K562 (cell line): Measurements from ENCODE around the gene BSN. TPM values are rescaled to one million over a fixed set of nuclear protein-coding genes. Genes with fewer than 3 reads are reported as not detected.

Source experiments
- ATAC-seq: fragments of 200-7000 bp; cut with Tn5 transposase; 3 replicates; pipeline ENCODE4 v1.9.1; 2020; ENCODE audit warnings: moderate library complexity
- BruUV-seq: library from RNA; stranded (reverse); fragments of 400-500 nt; replicated peaks from 2 replicates; lab custom pipeline; 2021; lab: Mats Ljungman, UMichigan
- CTCF ChIA-PET: fragments of 300-600 bp; formaldehyde crosslinking; extraction: SDS; loops from one replicate; lab custom pipeline; 2021; ENCODE audit warnings: low intra/inter-chr PET ratio; lab: Yijun Ruan, JAX
- POLR2A ChIA-PET: fragments of 300-600, 350-650 bp; sonication (Branson Sonifier 250); formaldehyde crosslinking; extraction: SDS; loops from one replicate; lab custom pipeline; 2021; ENCODE audit warnings: antibody characterized with exemption, inconsistent platforms; lab: Yijun Ruan, JAX
- DNase-seq, 4 experiments: peaks; one replicate each; pipeline versions ENCODE4 v3.0.0 to v3.0.0-alpha.2; 2011 to 2018; ENCODE audit warnings: low spot score in 3 of 4, mixed read lengths in 3 of 4; ENCODE audit errors: extremely low read depth in 1 of 4
- FAIRE-seq: peaks from 2 replicates; lab custom pipeline; 2011; peaks lifted over from hg19 to GRCh38; lab: Jason Lieb, UNC
- H2AFZ ChIP-seq: 2 replicates; pipeline ENCODE4 v1.6.0; 2011; ENCODE audit warnings: low read depth, low read length, control low read depth, inconsistent platforms
- H3K27ac ChIP-seq: fragments of 200-600 bp; 3 replicates; pipeline ENCODE4 v1.8.0; 2011; ENCODE audit warnings: low read depth, mild to moderate bottlenecking, control low read depth, inconsistent platforms, low read length, moderate library complexity, mixed read lengths; ENCODE audit errors: extremely low read depth
- H3K27me3 ChIP-seq, 2 experiments: fragments of 300-600 bp in 1 of 2; 2 replicates in 1 of 2; 3 replicates in 1 of 2; pipeline versions ENCODE4 v1.6.0 to v1.8.0; 2011; ENCODE audit warnings: inconsistent platforms in 2 of 2, low read length in 2 of 2, mild to moderate bottlenecking in 1 of 2, mixed read lengths in 1 of 2, moderate library complexity in 1 of 2; ENCODE audit not compliant: control insufficient read depth in 2 of 2, insufficient read depth in 2 of 2
- H3K36me3 ChIP-seq: fragments of 300-600 bp; 3 replicates; pipeline ENCODE4 v1.8.0; 2011; ENCODE audit warnings: mild to moderate bottlenecking, low read length, inconsistent platforms; ENCODE audit not compliant: control insufficient read depth, insufficient read depth
- H3K4me1 ChIP-seq, 2 experiments: fragments of 200-600 bp in 1 of 2; replicated peaks in 1 of 2; 2 replicates in 1 of 2; 3 replicates in 1 of 2; pipeline versions ENCODE4 v1.5.1 to v1.8.0; 2011; ENCODE audit warnings: inconsistent platforms in 2 of 2, low read length in 2 of 2, mild to moderate bottlenecking in 1 of 2, mixed read lengths in 1 of 2, moderate library complexity in 1 of 2; ENCODE audit not compliant: control insufficient read depth in 2 of 2, insufficient read depth in 2 of 2
- H3K4me2 ChIP-seq: 2 replicates; pipeline ENCODE4 v1.6.1; 2011; ENCODE audit warnings: low read length, control low read depth, inconsistent platforms, mixed read lengths; ENCODE audit not compliant: insufficient read depth
- H3K4me3 ChIP-seq: fragments of 200-600 bp; sonication (generic), shearing (Covaris generic); 2 replicates; pipeline ENCODE4 v1.5.1; 2016; ENCODE audit warnings: control low read depth, inconsistent platforms
- H3K79me2 ChIP-seq: fragments of 200-600 bp; 3 replicates; pipeline ENCODE4 v1.8.0; 2011; ENCODE audit warnings: low read length, inconsistent platforms; ENCODE audit not compliant: control insufficient read depth, insufficient read depth
- H3K9ac ChIP-seq, 2 experiments: 2 replicates each; pipeline versions ENCODE4 v1.6.0 to v1.6.1; 2011; ENCODE audit warnings: low read depth in 2 of 2, low read length in 2 of 2, control low read depth in 1 of 2, inconsistent platforms in 1 of 2, mild to moderate bottlenecking in 1 of 2, mixed read lengths in 1 of 2; ENCODE audit not compliant: insufficient read depth in 1 of 2
- H3K9me1 ChIP-seq: one replicate; pipeline ENCODE4 v1.6.0; 2011; ENCODE audit warnings: inconsistent platforms, mild to moderate bottlenecking, low read length, moderate library complexity; ENCODE audit not compliant: control insufficient read depth, insufficient read depth
- H3K9me3 ChIP-seq: replicated peaks from 2 replicates; pipeline ENCODE4 v1.5.1; 2011; ENCODE audit warnings: low read depth, low read length, inconsistent platforms; ENCODE audit not compliant: control insufficient read depth, insufficient read depth
- H4K20me1 ChIP-seq: replicated peaks from 2 replicates; pipeline ENCODE4 v1.6.1; 2011; ENCODE audit warnings: low read length, inconsistent platforms, mixed read lengths; ENCODE audit not compliant: control insufficient read depth, insufficient read depth
- CTCF ChIP-seq, 3 experiments: IDR thresholded peaks in 2 of 3; conservative IDR thresholded peaks in 1 of 3; 2 replicates each; pipeline ENCODE4 v1.5.1; 2011 to 2012; ENCODE audit warnings: low read length in 3 of 3, mild to moderate bottlenecking in 3 of 3, control low read depth in 2 of 3, improper control_type of control experiment in 1 of 3, inconsistent platforms in 1 of 3, low read depth in 1 of 3, mixed read lengths in 1 of 3, moderate library complexity in 1 of 3; ENCODE audit not compliant: insufficient read depth in 2 of 3
- FOSL1 ChIP-seq: fragments of 200-800 bp; sonication (Bioruptor generic); conservative IDR thresholded peaks from 2 replicates; pipeline ENCODE4 v1.6.1; 2016; ENCODE audit warnings: missing genetic modification characterization, missing compliant biosample characterization
- HBP1 ChIP-seq: fragments of 450-650 bp; formaldehyde crosslinking; IDR thresholded peaks from 2 replicates; pipeline ENCODE4 v1.4.0; 2022; ENCODE audit warnings: missing genetic modification characterization
- RAD21 ChIP-seq, 2 experiments: fragments of 250-450 bp in 1 of 2; fragments of 450-650 bp in 1 of 2; sonication (Bioruptor Pico) in 1 of 2; formaldehyde crosslinking in 1 of 2; IDR thresholded peaks in 1 of 2; conservative IDR thresholded peaks in 1 of 2; 2 replicates each; pipeline versions ENCODE4 v1.4.0 to v1.8.0; 2020 to 2022; ENCODE audit warnings: mild to moderate bottlenecking in 2 of 2, moderate library complexity in 1 of 2
- REST ChIP-seq, 2 experiments: fragments of 450-650 bp; formaldehyde crosslinking in 1 of 2; IDR thresholded peaks; 2 replicates each; pipeline versions ENCODE4 v1.4.0 to v1.6.1; 2014 to 2020; ENCODE audit warnings: mild to moderate bottlenecking in 2 of 2, borderline replicate concordance in 1 of 2, low read depth in 1 of 2
- SMARCA4 ChIP-seq: fragments of 450-650 bp; IDR thresholded peaks from 2 replicates; pipeline ENCODE4 v1.6.1; 2016
- WGBS: fragments of 100-300 bp; shearing (Covaris generic); methylation state at CpG from one replicate; pipeline ENCODE4 v1.1.6; 2016; ENCODE audit warnings: low coverage, mixed read lengths; ENCODE audit not compliant: insufficient coverage; ENCODE audit errors: missing lambda C conversion rate; 5-methylcytosine and 5-hydroxymethylcytosine counted together
- in situ Hi-C: fragments of 300-500 bp; cut with MboI; formaldehyde crosslinking; loops from 4 replicates; pipeline ENCODE4 v1.15.0; 2018; ENCODE audit warnings: inconsistent platforms, mixed read lengths
- intact Hi-C: fragments of 100-400 bp; cut with micrococcal nuclease; formaldehyde crosslinking; loops from 2 replicates; pipeline ENCODE4 v1.14.2; 2022
- polyA plus RNA-seq, 8 experiments: library from polyadenylated mRNA; depleted of rRNA in 4 of 8; stranded (reverse) in 5 of 8; unstranded in 3 of 8; fragments of >200 nt; fragmentation: Nextera tagmentation in 2 of 8; fragmentation: Illumina TruSeq in 1 of 8; extraction: Ambion mirVana in 2 of 8; extraction: Trizol in 1 of 8; gene quantifications; 2 replicates each; pipeline versions ENCODE4 v1.2.1 to v1.2.3, GENCODE V29; 2011 to 2014; ENCODE audit warnings: inconsistent platforms in 1 of 8, missing spikeins in 1 of 8
- total RNA-seq, 7 experiments: library from RNA; depleted of rRNA in 6 of 7; stranded (reverse); fragments of >200 nt in 6 of 7; fragmentation: Illumina TruSeq in 2 of 7; extraction: Trizol in 2 of 7; gene quantifications; 2 replicates each; pipeline versions ENCODE4 v1.2.1 to v1.2.3, GENCODE V29; 2011 to 2021; ENCODE audit warnings: low replicate concordance in 1 of 7

The BSN gene
- total and polyA plus RNA-seq, 9 of the 15 experiments (the other 6 are each of a cell fraction or from before 2014, with no cell fraction given), result 0.03 to 1.5 (median 0.29) TPM

- no peak overlapping the region for H3K9ac ChIP-seq
- H3K27me3 ChIP-seq, result no peaks in the 10 kb centered on the region
- intact Hi-C loops (loop anchor here (5.0 kb wide), 1 partner anchor 106 kb away; the partner anchor contains the start of gene APEH), in situ Hi-C loops (loop anchor here (10.0 kb wide), 1 partner anchor 98 kb away; no protein-coding TSS in a partner anchor)
- H3K9me1 ChIP-seq, result no peaks in the 10 kb centered on the region
- no peaks in the 10 kb centered on the region for H3K79me2 ChIP-seq
- 30% methylated on average over 2 of the region's 2 CpGs for WGBS
- H3K36me3 ChIP-seq, result no peaks in the 10 kb centered on the region
- ATAC-seq, result peak; percentile 44; the same call in 1 of the 3 replicates
- H4K20me1 ChIP-seq, result no peaks in the 10 kb centered on the region
- no peak overlapping the region for H3K4me3 ChIP-seq
- FAIRE-seq, result peak; percentile 19
- ChIA-PET CTCF (interaction anchor here (0.7 kb wide), 1 partner anchor 19 kb away, joined by 3 read pairs; no protein-coding TSS in a partner anchor), POLR2A (no interaction called here)
- no peaks in the 10 kb centered on the region for H3K4me1 ChIP-seq
- peak in 1 of 4 experiments; percentile 23 for DNase-seq
- no TSS peak for BruUV-seq
- no peak overlapping the region for H3K4me2 ChIP-seq
- H2AFZ ChIP-seq, result no peak overlapping the region
- no peak overlapping the region for H3K27ac ChIP-seq
- no peaks in the 10 kb centered on the region for H3K9me3 ChIP-seq
- peak in 1 of 2 experiments; percentile 60; a peak in 3 of 4 replicates for TF ChIP-seq RAD21 (CRISPR knock-in tag; conservative IDR thresholded peaks at IDR 0.05 in 1 of 2, IDR thresholded peaks at IDR 0.05 in 1 of 2)
- peak; percentile 37 to 51 (median 40); a peak in 3 of 6 replicates for TF ChIP-seq CTCF (IDR thresholded peaks at IDR 0.05 in 2 of 3, conservative IDR thresholded peaks at IDR 0.05 in 1 of 3; ENCODE audit: insufficient read depth in 2 of 3, low read depth in 1 of 3, low read length in 3 of 3)
- TF ChIP-seq FOSL1 (tag), result no peak
- TF ChIP-seq HBP1 (CRISPR knock-in tag), result no peak
- peak; percentile 42; the same call in 1 of the 2 replicates for TF ChIP-seq REST (IDR thresholded peaks at IDR 0.05; ENCODE audit: borderline replicate concordance)
- no peak for TF ChIP-seq REST (CRISPR knock-in tag; IDR thresholded peaks at IDR 0.05; ENCODE audit: low read depth)
- TF ChIP-seq SMARCA4, result no peak
Measured at GRCh38 chr3:49566312-49566711, 12.0 kb downstream of the BSN start.
